Measurements from ENCODE around the gene UBE3B. TPM values are rescaled to one million over a fixed set of nuclear protein-coding genes. Genes with fewer than 3 reads are reported as not detected.
"Not testable (repeated sequence)": the region's sequence is repeated elsewhere in the genome, so short reads cannot be mapped to it uniquely, and the experiment has no call there.

Gene UBE3B
- total RNA-seq, 1 donor from 2014 or later, result 35.3 TPM

DNA sequence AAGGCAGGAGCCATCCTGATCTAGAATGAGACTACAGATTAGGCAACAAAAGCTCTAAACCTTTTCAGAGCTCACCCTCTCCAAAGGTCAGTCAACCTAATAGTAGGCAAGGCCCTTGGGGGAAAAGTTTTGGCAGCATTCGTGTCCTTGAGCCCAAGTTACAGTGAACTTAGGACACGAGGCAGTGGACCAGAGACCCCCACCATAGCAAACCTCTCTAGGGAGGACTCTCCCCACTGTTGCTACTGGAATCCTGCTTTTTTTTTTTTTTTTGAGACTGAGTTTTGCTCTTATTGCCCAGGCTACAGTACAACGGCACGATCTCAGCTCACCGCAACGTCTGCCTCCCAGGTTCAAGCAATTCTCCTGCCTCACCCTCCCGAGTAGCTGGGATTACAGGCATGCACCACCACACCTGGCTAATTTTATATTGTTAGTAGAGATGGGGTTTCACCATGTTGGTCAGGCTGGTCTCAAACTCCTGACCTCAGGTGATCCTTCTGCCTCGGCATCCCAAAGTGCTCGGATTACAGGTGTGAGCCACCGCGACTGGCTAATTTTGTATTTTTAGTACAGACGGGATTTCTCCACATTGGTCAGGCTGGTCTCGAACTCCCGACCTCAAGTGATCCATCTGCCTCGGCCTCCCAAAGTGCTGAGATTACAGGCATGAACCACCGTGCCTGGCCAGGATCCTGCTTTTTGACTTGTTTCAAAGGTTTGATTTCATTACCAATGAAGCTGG is 3.7 kb upstream of the UBE3B start:
- DNase-seq (ENCODE audit: low read depth, low spot score), result not testable (repeated sequence)

DNA sequence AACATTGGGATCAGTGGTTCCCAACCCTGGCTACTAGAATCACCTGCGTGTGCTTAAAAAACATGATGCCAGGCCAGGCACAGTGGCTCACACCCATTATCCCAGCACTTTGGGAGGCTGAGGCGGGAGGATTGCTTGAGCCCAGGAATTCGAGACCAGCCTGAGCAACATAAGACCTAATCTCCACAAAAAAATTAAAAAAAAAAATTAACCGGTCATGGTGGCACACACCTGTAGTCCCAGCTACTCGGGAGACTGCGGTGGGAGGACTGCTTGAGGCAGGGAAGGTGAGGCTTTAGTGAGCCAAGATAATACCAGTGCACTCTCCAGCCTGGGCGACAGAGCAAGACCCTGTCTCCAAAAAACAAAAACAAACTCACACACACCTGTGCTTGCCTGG is 2.3 kb upstream of the UBE3B start:
- no peak for DNase-seq (ENCODE audit: low read depth, low spot score)

DNA sequence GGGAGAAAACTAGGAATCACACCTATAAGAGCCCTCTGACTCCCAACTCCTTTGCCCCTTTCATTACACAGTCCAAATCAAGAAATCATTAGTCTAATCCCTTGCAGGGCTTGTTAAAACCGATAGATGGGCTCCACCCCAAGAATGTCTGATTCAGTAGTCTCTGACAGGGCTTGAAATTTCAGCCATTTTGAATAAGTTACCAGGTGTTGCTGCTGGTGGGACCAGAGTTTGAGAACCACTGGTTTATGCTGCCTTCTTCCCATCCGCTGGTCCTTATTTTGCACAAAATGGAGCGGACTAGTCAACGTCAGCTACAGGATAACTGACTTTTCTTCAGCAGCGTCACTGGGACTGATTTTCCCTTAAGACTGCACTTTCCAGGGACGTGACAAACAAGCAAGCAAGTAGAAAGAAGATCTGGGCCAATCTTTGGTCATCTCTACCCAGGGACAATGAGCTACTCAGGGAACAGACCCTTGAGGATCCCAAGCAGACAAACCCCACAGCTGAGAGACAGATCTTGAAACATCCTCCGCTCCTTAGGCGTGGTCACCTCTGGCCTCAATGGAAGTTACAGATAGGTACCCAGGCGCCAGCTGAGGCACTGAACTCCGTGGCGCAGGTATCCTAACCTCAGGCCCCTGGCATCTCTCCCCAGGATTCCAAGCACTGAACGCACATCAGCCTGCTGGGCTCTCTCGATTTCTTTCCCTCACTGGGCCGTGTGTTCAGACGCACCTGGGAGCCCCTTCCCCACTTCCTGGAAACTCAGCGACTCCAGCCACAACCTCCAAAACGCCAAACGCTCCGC is 1.2 kb upstream of the UBE3B start:
- no peak for DNase-seq (ENCODE audit: low read depth, low spot score)

DNA sequence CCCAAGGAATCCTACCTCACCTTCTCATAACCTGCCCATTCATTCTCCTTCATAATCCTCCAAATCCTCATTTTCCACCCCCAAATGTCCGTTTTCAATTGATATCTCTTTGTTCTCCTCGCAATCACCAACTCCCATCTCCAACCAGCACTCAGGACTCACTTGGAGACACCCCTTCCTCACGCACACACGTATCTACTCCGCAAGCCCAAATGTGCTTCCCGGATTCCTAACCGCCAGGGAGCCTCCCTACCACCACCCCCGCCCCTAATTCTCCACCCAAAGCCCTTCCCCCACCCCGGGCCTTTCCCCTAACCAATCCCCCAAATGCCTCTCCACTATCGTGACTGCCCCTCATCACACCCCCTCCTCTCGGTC is 638 bp upstream of the UBE3B start:
- no peak for DNase-seq (ENCODE audit: low read depth, low spot score)

DNA sequence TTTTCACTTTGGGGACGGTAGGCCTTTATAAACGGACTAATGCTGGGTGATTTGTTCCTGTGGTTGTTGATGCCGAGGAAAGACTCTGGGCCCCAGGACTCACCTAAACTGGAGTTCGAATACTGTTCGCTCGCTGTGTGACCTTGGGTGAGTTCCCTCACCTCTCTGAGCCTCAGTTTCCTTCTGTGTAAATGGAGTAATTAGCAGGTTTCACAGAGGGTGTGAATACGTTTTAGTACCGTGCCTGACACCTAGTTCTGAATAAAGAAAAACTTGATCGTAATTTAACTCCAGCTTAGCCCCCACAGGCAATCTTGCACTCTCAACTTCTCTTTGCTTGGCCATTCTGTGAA is 505 bp downstream of the UBE3B start:
- DNase-seq (ENCODE audit: low read depth, low spot score), result no peak

DNA sequence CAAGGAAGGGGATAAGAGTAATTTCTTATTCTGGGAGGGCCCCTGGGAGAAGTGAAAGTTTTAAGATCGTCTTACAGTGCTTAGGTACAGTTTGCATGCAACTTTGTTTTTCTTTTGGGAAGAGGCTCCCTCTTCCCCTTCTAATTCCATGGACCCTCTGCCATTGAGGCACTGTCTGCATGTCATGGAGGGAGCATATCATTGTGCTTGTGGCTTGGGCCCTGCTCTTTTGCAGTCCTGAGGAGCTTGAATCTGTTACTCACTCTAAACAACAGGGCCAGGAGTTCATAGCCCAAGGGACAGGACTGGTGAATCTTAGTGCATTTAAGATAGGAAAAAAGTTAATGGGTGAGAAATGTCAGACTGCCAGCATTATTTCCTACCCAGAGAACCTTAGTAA is 2.3 kb downstream of the UBE3B start:
- DNase-seq (ENCODE audit: low read depth, low spot score), result no peak

DNA sequence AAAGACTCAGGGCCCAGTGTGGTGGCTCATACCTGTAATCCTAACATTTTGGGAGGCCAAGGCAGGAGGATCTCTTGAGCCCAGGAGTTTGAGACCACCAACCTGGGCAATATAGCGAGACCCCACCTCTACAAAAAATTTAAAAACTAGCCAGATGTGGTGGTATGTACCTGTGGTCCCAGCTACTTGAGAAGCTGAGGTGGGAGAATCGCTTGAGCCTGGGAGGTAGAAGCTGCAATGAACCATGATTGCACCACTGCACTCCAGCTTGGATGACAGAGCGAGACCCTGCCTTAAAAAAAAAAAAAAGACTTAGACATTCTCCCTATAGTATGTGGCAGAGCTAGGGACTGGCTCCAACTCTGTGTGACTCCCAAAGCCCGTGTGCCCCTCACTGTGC is 2.9 kb downstream of the UBE3B start:
- no peak for DNase-seq (ENCODE audit: low read depth, low spot score)

DNA sequence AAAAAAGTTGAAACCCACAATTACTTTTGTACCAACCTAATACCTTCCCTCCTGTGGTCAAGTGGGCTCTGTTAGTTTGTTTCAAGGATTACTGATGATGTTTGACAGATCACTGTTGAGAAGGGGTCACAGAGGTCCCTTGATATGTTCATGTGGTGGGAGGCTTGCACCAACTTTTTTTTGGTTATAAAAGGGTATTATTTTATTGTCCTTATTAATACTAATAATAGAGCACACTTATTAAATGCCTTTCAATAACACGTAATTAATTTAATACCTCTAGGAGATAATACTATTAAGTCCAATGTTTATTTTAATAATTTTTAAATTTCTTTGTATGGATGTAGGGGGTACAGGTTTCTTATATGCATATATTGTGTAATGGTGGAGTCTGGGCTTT is 4.4 kb downstream of the UBE3B start:
- DNase-seq (ENCODE audit: low read depth, low spot score), result no peak

DNA sequence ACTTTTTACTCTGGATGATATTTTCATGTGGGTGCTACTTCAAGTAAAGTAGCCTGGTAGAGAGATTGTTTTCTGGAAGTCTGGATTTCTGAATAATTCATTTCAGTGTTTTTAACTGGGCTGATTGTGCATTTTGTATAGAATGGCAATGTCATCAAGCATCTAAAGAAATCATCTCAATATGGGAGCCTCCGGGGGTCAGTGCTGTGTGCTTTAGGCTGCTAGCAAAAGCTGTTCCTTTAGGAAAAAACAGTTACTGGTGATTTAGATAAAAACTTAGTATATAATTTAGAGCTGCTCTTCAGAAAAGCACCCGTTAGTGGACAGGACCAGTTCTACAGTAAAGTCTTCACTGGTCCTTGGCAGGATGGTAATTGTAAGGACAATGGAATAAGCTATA is 5.1 kb downstream of the UBE3B start:
- DNase-seq (ENCODE audit: low read depth, low spot score), result no peak

DNA sequence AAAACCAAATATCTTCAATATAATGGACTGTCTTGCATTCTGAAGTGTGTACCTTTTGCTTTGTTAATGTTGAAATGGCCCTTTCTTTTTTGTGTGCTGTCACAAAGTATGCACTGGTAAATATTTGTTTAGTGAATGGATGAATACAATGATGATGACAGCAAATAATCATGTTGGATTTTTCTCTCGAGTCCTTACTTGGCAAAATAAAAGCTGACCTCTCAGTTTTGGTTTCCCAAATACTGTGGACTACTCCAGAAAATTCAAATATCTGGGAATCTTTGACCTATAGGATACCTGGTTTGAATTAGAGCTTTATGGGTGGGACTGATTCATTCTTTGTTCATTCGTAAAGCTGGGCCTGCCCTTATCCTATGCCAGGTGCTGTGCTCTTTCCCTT is 5.5 kb downstream of the UBE3B start:
- DNase-seq (ENCODE audit: low read depth, low spot score), result no peak

DNA sequence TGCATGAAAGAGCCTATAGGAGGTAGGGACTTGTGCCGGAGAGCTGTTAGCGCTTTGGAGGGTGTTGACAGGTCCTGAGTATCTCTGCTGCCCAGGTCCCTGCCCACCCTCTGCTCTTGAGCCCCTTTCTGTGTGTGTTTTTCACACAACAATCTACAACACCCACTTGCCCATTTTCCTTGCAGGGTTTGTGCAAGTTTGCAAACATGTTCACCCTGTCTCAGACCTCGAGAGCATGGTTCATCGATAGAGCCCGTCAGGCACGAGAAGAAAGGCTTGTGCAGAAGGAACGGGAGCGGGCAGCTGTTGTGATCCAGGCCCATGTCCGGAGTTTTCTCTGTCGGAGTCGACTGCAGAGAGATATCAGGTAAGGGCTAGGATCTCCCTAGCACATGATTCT is 5.9 kb downstream of the UBE3B start:
- DNase-seq (ENCODE audit: low read depth, low spot score), result no peak

DNA sequence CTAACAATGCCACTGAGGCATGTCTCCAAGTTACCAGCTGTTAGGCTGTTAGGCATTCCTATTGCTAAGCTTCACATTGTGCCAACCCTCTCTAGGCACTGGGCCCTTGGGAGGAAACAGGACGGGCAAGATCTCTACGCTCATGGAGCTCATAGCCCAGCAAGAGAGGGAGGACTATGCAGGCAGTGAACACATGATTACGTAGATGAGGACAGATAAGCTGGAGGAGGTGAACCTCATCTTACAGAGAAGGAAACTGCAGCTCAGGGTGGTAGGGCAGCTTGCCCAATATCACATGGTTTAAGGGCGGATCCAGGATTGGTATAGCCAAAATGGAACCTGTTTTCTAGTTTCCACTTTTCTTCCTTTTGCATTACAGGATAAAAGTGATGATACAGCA is 7.8 kb downstream of the UBE3B start:
- DNase-seq (ENCODE audit: low read depth, low spot score), result no peak

DNA sequence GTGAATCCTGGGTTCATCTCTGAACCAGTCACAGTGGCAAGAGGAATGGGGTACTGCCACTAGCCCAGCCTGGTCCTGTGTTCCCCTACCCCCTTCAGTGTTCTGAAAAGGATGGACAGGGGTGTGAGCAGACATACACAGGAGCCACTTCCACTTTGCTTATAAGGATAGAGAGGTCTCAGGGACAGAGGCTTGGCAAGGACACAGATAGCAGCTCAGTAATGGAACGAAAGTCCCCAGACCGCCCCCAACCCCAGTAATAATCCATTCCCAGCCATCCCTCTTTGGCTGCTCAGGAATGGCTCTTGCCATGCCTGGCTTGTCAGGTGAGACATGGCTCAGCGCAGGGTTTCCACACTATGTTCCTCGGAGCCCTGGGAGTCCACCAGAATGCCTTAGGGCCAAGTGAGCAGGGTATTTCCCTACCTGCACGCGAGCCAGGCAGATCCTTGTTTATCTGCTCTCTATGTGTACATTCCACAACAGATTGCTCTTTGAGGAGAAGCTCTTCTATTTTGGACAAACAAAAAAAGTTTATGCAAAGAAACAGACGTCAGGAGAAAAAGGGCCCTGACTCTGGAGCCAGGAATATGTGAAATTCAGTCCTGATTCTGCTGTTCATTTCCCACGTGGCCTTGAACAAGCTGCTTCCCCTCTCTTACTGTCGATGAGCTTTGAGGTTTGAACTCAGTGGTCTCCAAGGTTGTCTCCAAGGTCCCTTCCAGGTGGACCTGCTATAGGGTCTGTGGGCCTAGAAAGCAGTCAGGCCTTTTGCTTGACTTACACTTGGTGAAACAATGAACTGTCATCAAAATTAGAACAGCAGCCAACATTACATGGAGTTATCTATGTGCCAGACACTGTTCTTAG is 10.0 kb downstream of the UBE3B start:
- no peak for DNase-seq (ENCODE audit: low read depth, low spot score)

DNA sequence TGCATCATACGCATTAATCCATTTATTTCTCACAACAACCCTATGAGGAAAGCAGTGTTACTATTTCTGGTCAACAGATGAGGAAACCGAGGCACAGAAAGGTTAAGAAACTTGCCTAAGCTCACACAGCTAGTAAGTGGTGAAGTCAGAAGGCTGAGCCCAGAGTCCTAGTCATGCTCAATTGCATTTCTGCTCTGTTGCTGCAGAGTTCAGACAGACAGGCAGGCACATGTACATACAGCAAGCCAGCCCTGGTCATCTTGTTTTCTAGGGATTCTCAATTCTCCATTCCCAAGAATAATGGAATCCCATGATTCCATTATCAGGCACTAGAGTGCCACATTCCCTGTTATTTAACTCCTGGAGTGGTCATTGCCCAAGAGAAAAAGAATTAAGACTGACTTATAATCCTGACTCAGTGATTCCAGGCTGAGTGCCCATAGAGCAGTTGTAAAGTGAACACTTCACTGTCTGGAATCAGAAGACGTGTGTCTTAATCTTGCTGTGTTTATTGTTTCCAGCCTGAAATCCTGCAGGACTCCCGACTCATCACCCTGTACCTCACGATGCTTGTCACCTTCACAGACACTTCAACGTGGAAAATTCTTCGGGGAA is 10.7 kb downstream of the UBE3B start:
- no peak for DNase-seq (ENCODE audit: low read depth, low spot score)

DNA sequence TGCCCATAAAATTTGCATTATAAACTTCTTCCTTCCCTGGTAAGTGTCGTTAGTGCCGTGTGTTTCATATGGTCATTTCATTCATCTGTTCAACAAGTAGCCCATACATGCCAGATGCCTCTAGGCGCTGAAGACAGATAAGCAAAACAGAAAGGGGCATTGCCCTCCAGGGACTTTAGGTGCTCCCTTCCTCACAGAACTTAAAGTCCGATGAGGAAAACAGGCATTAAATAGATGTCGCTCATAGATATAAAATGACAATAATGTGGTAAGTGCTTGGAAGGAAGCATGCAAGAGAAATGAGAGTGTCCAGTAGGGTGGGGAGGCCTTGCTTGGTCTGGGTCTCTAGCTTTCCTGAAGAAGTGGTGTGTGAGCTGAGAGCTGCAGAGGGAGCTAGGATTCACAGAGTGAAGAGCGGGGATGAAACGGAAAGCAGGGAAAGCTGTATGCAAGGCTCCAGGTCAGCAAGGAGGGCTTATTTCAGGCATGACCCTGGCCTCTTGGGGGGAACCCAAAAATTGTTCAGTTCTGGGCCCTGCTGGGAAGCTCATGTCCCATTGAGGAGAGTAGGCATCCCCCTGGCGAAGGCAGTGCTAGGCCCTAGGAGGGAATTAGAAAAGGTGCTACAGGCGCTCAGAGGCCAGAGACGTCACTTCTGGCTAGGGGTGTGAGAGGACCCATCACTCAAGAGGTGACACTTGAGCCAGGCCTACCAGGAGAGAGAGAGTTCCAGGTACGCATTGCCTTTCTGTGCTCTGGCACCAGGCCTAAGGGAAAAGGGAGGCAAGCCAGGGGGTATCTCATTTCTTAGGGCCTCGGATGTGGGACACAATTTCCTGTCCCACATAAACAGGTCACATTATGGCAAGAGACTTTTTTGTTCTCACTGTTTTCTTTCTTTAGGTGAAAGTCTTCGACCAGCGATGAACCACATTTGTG is 11.9 kb downstream of the UBE3B start:
- DNase-seq (ENCODE audit: low read depth, low spot score), result no peak

DNA sequence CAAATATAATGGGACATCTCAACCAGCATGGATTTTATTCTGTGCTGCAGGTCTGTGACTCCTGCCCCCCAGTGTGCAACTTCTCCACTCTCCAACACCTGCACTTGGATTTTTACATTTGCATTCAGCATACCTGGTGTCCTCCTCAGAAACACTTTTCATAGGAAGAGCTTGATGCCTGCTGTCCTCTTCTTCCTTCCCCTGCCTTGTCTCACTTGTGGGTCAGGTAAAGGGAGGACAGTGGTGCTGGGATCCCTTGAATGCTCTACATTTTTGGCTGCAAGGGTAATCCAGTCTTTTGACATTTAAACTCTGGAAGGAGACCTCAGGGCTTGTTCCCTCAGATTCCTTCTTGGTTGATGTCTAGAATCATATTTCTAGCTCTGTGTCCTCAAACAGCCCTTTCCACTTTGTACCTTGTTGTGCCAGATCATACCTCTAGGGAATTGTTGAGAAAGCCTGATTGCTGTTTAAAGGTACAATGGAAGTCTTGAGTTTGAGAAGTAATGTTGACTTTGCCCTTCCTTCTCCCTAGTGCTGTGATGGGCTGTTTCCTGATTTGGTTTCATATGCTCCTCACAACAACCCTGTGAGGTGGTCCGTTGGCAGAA is 12.6 kb downstream of the UBE3B start:
- no peak for DNase-seq (ENCODE audit: low read depth, low spot score)

DNA sequence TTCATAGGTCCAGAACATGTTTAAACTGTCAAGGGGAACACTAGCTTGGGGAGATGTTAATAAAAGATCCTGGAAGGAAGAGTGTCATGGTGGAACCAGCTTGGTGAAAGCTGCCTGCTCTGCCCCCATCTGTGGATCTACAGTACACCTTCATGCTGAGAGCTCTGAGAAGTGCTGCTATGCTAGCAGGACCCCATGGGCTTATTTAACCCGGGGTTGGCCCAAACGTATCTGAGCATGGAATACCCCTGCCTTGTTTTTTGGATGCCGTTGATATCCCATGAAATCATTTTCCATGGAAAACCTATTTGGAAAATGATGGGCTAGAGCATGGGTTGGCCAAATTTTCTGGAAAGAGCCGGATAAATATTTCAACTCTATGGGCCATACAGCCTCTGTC is 14.2 kb downstream of the UBE3B start:
- DNase-seq (ENCODE audit: low read depth, low spot score), result no peak

DNA sequence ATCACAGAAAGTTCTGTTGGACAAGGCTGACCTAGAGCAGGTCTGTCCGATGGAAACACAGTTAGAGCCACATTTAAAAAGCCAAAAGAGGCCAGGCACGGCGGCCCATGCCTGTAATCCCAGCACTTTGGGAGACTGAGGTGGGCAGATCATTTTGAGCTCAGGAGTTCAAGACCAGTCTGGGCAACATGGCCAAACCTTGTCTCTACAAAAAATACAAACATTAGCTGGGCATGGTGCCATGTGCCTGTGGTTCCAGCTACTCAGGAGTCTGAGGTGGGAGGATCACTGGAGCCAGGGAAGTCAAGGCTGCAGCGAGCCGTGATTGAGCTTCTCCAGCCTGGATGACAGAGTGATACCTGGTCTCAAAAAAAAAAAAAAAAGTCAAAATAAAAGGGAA is 14.9 kb downstream of the UBE3B start:
- DNase-seq (ENCODE audit: low read depth, low spot score), result no peak

DNA sequence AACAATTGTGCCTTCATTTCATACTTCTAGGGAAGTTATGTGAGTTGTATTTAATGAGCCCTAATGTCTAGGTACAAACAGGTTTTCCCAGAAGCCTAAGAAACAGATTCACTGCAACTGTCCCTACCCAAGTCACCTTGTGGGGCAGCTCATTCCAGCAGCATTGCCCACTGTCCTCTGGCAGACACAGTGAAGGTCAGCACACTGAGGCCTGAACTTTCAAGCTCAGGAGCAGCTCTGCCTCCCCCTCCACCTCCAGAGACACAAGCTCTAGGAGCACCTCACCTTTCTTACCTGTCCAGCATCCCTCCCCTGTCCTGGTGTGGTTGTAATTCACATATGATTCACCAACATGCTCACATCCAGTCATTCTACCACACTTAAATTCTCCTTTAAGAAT is 15.7 kb downstream of the UBE3B start:
- no peak for DNase-seq (ENCODE audit: low read depth, low spot score)

DNA sequence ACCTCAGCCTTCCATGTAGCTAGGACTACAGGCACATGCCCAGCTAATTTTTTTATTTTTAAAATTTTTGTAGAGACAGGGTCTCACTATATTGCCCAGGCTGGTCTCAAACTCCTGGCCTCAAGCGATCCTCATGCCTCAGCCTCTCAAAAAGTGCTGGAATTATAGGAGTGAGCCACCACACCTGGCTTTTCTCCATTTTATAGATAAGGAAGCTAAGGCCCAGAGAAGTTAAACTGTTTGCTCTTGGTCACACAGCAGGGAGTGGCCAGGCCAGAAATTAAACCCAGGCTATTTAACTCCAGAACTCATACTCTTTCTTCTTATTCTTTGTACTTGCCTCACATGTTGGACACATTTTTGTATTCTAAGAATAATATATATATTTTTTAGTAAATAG is 16.5 kb downstream of the UBE3B start:
- DNase-seq (ENCODE audit: low read depth, low spot score), result no peak

Data from pulmonary artery endothelial cell (primary cell).